ENCODE measurements around the gene PCDH9.

Gene PCDH9

DNA sequence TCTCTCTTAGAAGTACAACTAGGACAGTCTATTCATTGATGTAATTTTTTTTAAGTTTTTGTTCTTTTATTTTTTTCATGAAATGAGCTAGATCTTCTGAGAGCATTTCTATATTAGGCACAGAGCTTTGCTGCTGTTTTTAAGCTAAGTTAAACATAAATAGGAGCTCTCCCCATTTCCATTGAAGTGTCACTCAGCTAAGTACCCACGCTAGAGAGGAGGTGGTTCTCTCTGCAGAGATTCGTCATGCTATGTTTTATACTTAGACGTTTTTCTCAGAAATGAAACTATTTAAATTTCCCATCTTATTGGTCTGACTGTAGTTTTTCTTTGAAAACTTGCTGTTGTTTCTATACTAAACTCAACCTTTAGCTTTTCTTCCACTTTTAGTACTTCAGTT is 271.5 kb downstream of the PCDH9 start:
- no peak for DNase-seq

DNA sequence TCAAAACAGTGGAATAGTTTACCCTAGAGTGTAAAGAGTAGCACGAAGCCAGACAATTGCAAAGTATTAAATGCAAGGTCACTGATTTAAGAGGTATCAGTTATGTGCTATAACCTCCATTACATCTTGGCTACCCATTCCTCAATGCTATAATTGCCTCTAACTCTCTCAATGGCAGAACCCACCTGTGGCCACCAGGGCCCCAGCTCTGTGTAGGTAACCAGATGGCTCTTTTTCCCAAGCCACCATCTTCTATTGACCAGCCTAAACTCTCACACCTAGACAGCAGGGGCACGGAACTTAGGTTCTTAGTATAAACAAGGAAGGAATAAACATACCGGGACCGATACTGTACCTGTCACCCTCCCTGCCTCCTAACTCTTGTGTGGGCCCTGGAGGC is 277.6 kb downstream of the PCDH9 start:
- no peak for DNase-seq

DNA sequence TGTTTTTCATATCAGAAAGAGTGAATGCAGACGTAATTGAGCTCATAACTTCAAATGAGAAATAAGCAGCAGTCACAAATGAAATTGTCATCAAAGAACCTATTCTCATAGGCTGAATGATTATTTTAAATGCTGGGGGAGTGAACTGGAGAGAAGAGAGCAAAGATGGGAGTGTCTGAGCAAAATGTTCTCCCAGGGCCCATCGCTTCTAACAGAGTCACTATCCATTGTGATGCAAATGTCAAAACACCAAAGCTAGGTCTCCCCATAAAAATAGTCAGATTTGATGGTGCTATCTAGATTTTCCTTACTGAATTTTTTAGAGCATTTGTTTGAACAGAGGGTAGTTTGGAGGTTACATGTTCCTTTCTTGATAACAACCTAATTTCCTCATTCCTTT is 278.7 kb downstream of the PCDH9 start:
- DNase-seq, result no peak

DNA sequence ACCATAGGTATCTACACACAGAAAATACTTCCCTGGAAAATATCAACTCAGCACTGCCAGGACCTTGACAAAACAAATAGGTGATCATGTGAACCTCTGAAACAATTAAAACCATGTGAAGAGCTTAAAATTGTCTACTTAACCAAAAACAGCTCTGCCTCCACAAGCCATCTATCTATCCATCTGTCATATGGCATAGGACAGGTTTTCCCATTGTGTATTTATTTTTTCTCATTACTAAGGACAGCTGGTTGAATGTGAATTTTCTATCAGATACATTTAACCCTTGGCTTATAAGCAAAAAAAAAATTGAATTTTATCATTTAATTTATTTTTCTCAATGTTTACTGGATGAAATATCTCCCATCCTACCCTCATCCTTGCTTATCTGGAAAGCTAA is 279.5 kb downstream of the PCDH9 start:
- no peak for DNase-seq

DNA sequence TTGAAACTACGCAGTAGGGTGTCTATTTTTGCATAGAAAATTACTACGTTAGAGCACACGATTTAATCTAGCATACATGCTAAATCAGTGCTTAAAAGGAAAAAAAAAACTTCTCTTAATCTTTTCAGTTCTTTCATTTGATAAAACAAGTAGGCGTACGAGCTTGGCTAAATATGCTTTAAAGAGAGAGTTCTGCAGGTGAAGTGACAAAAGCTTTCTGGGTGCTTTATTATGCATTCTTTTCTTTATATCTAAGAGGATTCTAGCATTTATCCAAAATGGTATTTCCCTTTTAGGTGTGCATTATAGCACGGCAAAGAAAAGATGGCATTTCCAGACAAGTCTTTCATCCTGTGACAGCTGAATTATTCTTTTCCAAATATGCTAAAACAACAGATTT is 281.2 kb downstream of the PCDH9 start:
- DNase-seq, result no peak

DNA sequence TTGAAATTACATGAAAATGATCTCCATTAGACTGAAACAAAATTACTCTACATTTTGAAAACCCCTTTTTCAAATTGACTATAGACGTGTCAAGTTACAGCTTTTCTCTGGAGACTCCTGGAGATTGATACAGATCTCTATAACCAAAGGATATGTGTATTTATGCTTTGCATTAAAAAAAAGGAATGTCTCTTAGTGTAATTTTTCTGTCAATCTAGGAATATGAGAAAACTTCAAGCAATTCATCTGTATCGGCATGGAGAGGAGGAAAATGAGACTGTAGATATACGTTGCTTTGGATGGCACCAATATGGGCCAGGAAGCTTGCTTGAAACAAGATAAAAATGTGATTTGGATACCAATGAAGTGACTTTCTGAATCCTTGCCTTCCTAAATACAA is 286.6 kb downstream of the PCDH9 start:
- no peak for DNase-seq

DNA sequence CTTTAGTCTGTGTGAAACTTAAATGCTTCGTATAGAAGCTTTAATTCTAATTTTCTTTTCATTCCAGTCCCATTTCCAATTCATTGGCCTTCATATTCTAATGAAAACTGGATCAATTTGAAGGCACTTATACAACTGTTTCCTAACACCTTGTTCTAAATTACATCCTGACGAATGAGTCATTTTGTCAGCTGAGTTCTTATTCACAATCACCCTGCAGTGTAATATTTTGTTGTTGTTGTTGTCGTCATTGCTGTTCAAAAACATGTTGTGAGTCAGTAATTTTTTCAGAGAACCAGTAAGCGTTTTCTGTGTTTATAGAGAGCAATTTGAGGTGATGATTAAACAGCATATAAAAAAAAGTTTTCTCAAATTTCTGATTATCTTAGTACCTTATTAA is 290.0 kb downstream of the PCDH9 start:
- DNase-seq, result no peak

DNA sequence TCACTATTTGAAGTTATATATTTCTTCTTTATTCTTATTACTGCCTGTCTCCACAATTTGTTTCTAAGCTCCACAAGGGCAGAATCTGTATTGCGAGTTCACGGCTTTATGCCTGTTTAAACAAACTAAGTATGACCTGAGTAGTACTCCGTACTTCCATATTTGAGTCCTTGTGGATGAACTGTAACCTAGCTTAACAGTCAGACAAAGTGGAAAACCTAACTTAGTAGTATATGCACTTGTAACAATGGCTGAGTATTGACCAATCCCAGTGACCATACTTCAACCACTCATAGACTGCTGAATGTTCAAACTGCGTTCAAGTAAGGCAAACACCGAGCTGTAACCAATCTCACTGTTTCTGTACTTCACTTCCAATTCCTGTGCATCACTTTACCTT is 292.7 kb downstream of the PCDH9 start:
- DNase-seq, result no peak

DNA sequence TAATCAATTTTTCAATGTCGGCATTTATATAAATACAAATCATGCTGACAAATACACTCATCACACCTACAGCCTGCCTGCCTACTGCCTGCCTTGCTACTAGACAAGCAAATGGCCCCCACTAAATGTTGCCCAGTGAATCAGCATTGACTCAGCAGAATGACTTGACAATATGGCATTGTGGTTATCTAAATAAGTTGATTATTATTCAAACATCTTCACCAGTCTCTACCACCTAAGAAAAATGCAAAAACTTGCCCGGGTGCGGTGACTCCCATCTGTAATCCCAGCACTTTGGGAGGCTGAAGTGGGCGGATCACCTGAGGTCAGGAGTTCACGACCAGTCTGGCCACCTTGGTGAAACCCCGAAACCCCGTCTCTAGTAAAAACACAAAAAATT is 296.1 kb downstream of the PCDH9 start:
- DNase-seq, result no peak

DNA sequence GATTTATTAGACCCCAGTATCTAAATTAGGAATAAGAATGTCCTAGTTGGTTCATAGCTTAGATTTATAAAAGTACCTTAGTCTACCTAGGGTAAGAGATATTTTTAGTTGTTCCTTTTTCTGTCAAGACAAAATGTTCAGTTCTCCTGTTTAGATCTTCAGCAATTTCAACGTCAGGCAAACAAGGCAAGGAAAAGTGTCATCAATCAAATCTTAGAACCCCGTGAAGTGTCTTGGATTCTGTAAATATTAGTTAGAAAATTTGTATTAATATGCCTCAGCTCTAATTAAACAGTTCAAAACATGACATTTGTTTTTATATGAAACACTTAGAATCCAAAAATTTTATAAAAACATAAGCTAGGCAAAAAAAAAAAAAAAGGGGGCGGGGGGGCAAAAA is 296.6 kb downstream of the PCDH9 start:
- DNase-seq, result no peak

DNA sequence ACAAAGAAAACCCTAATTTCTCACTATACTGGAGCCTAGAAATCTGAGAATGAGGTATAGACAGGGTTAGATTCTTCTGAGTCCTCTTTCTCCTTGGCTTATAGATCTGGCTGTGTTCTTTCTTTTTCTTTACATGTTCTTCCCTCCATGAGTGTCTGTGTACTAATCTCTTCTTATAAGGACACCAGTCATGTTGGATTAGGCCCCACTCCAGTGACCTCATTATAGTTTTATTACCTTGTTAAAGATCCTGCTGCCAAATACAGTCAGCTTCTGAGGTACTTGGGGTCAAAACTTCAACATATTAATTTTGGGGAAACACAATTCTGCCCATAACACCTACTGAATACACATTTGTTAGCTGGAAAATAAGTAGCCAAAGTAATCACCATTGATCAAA is 302.6 kb downstream of the PCDH9 start:
- no peak for DNase-seq

DNA sequence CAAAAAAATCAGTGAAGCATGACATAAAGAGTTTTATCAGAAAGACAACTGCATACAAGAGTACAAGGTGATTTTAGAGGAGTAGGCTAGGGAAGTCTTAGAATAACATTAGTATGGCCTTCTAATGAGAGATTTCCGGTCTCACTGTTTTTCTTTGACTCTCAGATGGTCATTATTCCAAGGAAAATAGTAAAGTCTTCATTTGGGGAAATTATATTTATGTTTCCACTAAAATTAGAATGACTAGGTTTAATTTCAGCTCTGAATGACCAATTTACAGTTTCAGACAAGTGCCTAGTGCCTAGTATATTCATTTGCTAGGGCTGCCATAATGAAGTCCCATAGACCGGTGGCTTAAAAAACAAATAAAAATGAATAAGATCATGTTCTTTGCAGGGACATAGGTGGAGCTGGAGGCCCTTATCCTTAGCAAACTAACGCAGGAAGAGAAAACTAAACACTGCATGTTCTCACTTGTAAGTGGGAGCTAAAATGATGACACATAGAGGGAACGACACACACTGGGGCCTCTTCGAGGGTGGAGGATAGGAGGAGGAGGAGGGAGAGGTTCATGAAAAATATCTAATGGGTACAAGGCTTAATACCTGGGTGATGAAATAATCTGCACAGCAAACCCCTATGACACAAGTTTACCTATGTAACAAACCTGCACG is 303.1 kb downstream of the PCDH9 start:
- DNase-seq, result no peak

DNA sequence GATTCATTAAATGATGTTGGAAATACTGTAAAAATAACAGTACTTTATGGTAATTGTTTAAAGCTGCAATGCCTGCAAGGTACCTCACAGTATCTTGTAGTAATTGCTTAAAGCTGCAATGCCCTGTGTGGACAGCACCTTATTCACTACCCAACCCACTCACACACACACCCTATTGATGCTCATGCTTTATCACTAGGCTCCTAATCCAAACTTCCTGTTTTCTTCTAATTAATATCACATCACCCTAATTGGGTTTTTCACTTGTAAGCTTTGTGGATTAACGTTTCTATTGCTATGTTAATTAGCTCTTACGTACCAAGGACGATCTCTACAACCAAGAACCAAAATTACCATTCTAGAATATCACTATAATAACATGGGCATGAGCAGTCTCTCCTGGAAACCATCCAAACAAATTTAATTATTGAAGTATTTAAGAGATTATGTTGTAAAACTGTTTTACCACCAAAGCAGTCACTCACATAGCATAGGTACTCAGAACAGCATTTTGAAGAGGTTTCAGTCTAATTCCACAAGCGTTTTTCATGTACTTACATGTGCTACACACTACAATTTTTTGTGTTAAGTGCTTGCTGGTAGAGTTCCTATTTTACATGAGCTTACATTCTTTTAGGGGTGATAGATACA is 303.8 kb downstream of the PCDH9 start:
- DNase-seq, result no peak

DNA sequence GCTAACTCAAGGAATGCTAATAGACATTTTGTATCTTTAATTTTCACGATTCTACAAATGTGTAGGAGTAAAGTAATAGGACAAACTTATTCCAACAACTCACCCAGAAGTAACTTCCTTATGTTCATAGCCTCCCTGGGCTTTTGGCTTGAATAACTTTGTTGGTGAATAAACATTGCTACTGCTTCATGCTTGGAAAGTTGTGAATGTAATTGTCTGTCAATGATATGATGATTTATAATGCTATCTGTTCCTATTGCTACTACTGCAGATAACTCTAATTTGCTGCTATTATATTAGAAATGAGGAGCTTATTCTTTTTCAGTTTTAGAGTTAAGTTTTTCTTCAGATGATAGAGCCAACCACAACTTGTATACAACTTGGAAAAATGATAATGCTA is 307.7 kb downstream of the PCDH9 start:
- DNase-seq, result no peak

DNA sequence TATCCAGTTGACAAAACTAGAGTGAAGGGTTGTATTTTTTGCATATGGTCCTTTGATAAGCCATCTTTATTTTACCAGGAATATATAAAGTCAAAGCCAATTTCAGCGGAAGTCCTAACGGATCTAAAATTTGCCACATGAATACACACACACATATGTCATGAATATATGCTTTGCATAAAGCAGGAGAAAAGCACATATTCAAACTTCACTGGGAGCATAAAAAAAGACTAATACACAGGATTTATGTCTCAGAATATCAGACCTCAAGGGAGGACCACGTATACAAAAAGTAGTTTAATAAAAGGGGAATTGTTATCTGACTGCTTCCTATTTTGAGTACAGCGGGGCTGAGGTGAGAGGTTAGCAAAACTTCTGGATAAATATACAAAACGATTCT is 308.7 kb downstream of the PCDH9 start:
- DNase-seq, result no peak

DNA sequence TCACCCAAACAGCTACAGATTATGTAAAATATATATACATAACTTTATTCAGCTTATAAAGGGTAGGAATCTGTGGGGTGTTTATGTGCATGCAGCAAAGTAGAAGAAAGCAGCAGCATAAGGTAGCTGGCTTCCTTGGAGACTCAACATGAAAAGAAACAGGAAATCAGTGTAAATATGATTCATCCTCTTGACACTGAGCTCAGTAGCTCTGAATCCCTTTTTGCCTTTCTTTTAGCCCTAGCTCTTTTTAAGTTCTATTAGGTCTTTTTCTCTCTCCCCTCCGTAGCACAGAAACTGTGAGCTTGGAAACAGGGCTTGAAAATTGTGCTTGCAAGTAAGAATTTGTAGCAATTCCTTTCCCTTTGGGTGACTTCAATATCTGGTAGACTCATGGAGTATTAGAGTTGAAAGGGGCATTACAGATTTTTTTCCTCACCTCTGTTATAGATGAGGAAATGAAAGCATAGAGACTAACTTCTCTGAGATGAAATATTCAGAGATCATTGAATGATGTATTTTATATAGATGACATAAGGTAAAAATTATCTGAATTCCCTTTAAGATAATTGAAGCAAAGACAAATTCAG is 314.4 kb downstream of the PCDH9 start:
- DNase-seq, result no peak

DNA sequence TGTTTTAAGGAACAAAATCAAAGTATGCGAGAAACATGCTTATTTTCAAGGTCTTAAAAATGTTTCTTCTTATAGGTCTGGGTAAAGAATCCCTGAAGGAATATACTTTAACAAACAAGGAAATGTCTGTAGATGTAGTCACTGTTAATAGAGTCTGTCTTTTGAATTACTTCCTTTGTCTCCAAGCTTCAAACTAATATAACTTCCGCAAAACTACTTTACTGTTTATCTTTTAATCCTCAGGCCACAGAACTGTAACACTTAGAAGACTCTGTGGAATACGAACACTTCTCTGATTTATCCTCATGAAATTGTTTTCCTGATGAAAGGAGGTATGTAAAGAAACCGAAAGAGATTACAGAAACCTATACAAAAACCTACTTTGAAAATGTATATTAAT is 316.0 kb downstream of the PCDH9 start:
- no peak for DNase-seq

DNA sequence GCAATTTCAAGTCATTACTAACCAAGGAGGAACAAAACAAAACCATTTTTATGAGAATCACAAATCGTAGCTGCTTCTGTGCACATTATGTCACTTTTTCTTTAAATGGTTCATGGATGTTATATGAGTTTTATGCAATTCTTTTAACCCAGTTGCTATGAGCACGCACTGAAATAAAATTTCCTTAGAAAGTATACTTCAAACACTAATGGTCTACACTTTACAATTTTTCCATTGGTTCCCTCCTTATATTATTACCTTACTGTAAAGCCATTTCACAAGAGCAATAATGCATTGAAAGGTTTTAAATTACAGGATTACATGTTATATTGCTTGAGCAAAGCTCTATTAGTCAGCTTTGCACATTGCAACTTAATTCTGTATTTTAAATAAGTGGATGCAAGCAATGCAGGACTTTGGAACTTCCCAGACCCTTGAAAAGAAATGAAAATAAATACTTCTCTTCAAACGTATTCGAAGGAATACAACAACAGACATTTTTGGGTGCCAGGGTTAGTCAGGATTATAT is 318.7 kb downstream of the PCDH9 start:
- no peak for DNase-seq

DNA sequence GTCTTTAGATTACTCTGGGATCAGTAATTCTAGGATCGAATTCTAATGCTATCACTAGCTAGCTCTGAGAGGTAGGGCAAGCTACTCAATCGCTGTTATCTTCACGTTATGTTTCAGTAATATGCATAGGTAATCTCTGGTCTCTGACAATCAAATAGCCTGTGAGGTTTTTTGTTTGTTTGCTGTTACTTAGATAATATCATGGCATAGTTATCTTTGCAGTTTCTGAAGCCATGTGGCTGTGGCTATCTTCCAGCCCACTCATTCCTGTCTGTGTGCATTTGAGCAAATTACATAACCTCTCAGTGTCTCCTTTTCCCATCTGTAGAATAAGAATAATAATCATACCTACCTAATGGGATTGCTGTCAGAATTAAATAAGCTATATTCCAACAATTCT is 330.2 kb downstream of the PCDH9 start:
- DNase-seq, result no peak

DNA sequence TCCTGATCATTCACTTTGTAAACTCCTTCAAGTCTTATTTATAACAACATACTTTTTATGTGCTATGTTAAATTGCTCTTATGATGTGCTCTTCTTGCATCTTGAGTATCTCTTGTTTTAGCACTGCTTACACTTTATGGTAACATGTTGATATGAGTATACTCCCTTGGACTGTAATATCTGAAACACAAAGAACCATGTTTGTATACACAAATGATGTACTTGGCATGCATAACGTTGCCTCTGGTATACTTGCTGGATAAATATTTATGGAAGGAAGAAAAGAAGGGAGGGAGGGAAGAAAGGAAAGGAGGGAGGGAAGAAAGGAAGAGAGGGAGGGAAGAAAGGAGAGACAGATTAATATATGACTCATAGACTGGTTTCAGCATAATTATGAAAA is 333.2 kb downstream of the PCDH9 start:
- no peak for DNase-seq

DNA sequence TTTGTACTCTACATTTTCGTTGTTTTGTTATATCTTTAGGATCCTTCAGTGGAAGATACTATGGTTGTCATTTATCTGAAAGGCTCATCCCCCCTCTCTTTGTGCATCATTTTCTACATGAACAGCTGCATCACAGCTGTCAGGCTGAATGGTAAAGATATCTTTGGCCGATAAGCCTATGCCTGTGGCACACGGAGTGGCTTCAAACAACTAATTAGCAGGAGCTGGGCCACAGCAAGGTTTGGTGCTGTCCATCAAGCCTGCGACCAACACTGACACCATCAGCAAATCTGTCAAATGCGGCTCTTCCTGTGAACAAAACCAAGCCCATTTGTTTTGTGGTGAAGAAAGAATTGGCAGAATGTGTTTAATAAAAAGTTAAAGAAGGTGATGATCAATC is 334.4 kb downstream of the PCDH9 start:
- DNase-seq, result no peak

DNA sequence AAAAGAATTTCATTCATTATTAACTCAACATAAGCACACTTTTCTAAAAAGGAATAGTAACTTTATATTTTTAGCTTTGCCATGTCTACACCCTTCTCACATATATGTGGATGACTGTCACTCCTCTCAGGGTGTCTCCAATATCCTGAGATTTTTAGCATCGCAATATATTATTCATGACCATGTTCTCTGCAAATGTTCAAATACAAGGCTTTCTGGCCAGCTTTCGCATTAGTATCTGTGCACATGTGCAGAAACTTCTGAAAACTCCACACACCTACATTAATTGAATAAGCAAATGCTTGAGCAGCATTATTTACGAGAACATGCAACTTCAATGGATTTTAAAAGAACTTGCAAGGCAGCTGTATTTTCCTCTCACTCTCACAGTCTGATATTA is 334.8 kb downstream of the PCDH9 start:
- DNase-seq, result no peak

DNA sequence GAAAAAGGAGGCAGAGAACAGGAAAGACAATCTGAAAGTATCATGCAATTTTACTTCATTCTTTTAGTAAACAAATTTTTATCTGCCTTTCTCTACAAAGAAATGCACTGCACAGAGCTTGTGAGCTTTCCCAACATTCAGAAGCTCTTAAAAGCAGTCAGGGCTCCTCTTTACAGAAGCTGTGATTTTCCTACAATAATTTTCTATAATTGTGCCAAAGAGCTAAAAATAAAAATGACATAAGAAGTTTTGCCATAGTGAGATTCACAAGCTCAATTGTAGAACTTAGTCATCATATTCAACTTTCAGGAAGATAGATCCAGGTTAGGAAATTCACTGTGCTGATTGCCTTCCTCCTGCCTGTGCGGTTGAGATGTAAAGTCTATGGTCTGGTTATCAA is 341.4 kb downstream of the PCDH9 start:
- no peak for DNase-seq

DNA sequence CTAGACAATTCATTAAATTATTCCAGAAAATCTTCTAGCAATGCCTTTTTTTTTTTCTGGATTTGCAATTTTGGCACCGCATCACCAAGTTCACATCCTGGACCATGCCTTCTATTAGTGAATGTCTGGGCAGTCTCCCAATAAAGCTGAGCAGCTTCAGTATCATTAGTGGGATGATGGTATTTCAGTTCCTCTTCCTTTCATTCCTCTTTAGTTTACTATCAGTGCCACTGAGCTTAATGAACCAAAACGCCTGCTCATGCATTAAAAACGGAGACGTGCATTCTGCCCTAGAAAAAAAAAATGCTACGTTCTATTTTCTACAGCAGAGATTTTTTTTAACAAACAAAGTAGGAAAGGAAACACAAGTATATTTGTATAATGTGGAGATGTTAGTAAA is 343.0 kb downstream of the PCDH9 start:
- DNase-seq, result no peak

DNA sequence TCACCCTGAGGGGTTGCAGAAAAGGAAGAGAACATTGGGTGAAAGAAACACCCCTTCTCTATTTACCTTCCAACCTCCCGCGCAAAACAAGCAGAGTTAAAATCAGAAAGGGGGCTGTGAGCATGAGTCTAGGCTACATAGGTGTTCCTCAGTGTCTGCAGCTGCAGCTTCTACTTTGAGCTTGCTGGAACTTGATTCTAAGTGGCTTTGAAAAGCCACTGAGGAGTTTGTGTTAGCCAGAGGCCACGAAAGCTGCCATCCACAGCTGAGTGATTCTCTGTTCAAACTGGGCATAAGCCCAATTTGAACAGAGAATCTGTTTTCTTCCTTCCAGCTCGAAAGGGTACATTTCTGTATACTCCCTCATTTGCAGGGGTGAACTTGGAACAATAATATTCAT is 343.9 kb downstream of the PCDH9 start:
- no peak for DNase-seq
